ENCODE measurements around the gene KREMEN2.

- TF ChIP-seq POLR2A (IDR thresholded peaks at IDR 0.05), result no peak
- TF ChIP-seq, protein P1, sequence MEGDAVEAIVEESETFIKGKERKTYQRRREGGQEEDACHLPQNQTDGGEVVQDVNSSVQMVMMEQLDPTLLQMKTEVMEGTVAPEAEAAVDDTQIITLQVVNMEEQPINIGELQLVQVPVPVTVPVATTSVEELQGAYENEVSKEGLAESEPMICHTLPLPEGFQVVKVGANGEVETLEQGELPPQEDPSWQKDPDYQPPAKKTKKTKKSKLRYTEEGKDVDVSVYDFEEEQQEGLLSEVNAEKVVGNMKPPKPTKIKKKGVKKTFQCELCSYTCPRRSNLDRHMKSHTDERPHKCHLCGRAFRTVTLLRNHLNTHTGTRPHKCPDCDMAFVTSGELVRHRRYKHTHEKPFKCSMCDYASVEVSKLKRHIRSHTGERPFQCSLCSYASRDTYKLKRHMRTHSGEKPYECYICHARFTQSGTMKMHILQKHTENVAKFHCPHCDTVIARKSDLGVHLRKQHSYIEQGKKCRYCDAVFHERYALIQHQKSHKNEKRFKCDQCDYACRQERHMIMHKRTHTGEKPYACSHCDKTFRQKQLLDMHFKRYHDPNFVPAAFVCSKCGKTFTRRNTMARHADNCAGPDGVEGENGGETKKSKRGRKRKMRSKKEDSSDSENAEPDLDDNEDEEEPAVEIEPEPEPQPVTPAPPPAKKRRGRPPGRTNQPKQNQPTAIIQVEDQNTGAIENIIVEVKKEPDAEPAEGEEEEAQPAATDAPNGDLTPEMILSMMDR (IDR thresholded peaks at IDR 0.05), result no peak
These were observed 22.6 kb downstream of the KREMEN2 start for GRCh38 chr16:2986623-2987188.

Data from esophagus squamous epithelium (tissue), 4 donors.